Measurements from ENCODE around the gene LRP5.

The LRP5 gene

DNA sequence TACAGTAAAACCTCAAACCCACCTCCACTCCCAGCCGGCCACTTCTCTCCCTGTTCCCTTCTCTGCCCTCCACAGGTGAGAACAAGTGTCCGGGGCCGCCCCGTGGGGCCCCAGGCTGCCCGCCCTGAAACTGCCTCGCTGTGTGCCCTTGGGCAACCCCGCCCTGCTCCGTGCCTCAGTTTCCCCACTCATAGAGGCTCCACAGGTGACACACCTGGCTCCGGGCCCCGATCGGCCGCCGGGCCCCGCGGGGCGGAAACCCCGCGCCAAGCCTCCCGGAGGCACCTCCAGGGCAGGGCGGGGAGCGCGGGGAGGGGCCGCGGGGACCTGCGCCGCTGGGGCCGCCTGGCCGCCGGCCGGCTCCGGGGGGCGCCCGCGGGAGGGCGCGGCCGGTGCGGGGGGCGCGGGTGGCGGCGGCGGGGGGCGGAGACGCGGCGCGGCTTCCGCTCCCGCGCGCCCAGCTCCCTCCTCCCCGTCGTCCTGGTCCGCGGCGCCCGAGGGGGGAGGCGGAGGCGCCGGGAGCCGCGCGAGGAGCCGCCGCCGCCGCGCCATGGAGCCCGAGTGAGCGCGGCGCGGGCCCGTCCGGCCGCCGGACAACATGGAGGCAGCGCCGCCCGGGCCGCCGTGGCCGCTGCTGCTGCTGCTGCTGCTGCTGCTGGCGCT is at the start of gene LRP5:
TSS of gene LRP5 (plus strand) at position 475 of the 663 bp plus-strand sequence. CDS start at position 599, 124 bp downstream.
- H3K27ac ChIP-seq = peak within 1 kb of the TSS in 18 of 21 experiments; percentile 0 to 87 (median 72)

GRCh38 chr11:68263444-68264035 is 48.9 kb upstream of the LRP5 start:
- no peak overlapping the region for H3K4me3 ChIP-seq
- no peak overlapping the region for H3K27ac ChIP-seq

More for the DNA sequence above, at the start of gene LRP5:
- peak within 1 kb of the TSS; percentile 33 to 69 (median 53) for H3K4me3 ChIP-seq

DNA sequence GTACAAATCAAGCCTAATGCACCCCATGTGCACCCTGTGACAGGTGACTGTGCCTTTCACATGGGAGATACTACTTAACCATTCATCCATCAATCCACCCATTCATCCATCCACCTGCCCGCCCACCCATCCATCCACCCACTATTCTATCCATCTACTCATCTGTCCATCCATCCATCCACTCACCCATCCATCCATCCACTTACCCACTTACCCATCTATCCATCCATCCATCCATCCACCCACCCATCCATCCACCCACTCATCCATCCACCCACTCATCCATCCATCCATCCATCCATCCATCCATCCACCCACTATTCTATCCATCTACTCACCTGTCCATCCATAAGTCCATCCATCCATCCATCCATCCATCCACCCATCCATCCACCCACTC is 48.1 kb upstream of the LRP5 start:
- Histone ChIP-seq H3K4me3 (no peak overlapping the region), H3K27ac (no peak overlapping the region)

GRCh38 chr11:68264741-68265540 is 47.5 kb upstream of the LRP5 start:
- H3K27ac ChIP-seq = peak overlapping the region in 1 of 21 experiments; percentile 61

GRCh38 chr11:68266121-68266891 is 46.1 kb upstream of the LRP5 start:
- Histone ChIP-seq H3K27ac (peak overlapping the region in 5 of 21 experiments; percentile 16 to 61 (median 44)), H3K4me3 (no peak overlapping the region)

More at GRCh38 chr11:68264741-68265540, 47.5 kb upstream of the LRP5 start:
- H3K4me3 ChIP-seq = no peak overlapping the region

- Histone ChIP-seq H3K27ac (peak overlapping the region in 4 of 21 experiments; percentile 16 to 54 (median 43)), H3K4me3 (no peak overlapping the region)
Measured at GRCh38 chr11:68266936-68267880, 45.2 kb upstream of the LRP5 start.

GRCh38 chr11:68267881-68268240 is 44.5 kb upstream of the LRP5 start:
- Histone ChIP-seq H3K27ac (peak overlapping the region in 1 of 21 experiments; percentile 42), H3K4me3 (no peak overlapping the region)

GRCh38 chr11:68269414-68270081 is 42.8 kb upstream of the LRP5 start:
- Histone ChIP-seq H3K4me3 (no peak overlapping the region), H3K27ac (peak overlapping the region in 4 of 21 experiments; percentile 6 to 99 (median 76))

- Histone ChIP-seq H3K27ac (peak overlapping the region in 13 of 21 experiments; percentile 88 to 99 (median 96)), H3K4me3 (peak overlapping the region; percentile 66 to 88 (median 82))
Measured at GRCh38 chr11:68270196-68271022, 42.0 kb upstream of the LRP5 start.

- Histone ChIP-seq H3K4me3 (peak overlapping the region; percentile 66 to 88 (median 82)), H3K27ac (peak overlapping the region; percentile 88 to 99 (median 96))
Measured at GRCh38 chr11:68271023-68271780, 41.2 kb upstream of the LRP5 start.

DNA sequence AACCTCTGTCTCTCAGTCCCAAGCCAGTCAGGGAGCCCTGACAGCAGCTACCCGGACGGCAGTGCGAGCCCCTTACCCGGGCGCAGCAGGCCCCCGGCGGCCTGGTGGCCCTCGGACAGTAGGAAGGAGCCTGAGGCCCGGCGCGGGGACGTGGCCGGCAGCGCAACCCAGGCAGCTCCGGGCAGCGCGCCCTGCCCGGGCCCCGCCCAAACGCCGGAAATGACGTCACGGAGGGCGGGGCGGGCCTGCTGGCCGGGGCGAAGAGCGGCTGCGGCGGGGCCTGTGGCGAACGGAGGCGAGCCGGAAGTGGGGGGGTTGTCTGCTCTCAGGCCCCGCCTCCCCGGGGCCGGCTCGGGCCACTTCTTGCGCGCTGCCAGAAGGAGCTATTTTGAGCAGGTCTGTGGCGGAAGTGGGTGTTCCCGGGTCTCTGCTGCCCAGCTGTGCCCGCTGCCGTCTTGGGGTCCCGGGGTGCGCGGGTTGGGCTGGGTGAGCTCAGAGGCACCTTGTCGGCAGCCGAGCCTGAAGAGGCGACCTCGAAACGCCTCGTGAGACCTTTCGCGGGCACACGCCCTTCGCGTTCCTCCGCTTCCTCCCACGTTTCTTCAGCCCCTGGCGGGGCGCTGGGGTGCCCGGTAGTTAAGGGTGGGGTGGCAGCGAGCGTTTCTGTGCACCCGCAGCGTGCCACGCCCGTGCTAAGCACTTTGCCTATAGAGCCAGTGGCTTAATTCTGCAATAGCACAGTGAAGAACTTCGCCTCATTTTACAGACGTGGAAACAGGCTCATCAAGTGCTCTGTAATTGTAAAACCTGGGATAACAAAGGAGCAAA is 40.4 kb upstream of the LRP5 start, which contains the start of gene C11orf24:
TSS of gene C11orf24 (minus strand) at position 193 of the 828 bp plus-strand sequence. CDS start 8,206 bp downstream, outside the sequence.
- H3K27ac ChIP-seq = peak within 1 kb of the TSS; percentile 88 to 99 (median 96)
- peak within 1 kb of the TSS; percentile 66 to 88 (median 82) for H3K4me3 ChIP-seq

- Histone ChIP-seq H3K4me3 (peak overlapping the region in 2 of 7 experiments; percentile 69 to 88), H3K27ac (peak overlapping the region in 17 of 21 experiments; percentile 87 to 99 (median 96))
Measured at GRCh38 chr11:68273026-68273738, 39.2 kb upstream of the LRP5 start.

DNA sequence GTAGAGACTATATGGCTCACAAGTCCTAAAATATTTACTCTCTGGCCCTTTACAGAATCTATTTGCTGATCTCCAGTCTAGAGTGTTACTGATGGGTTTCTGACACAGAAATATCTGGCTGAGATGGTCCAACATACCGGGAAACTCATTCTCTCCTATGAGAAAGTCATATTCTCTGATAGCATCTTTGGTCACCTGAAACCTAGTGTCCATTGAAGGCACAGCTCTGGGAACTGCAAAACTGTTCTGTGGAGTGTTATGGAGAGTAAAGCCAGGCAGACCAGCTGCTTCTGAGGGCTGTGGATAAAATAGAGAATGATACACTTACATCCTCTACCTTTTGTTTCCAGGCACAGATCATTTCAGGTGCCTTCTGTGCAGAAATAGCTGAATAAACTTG is 38.1 kb upstream of the LRP5 start:
- Histone ChIP-seq H3K27ac (peak overlapping the region in 1 of 21 experiments; percentile 14), H3K4me3 (no peak overlapping the region)

DNA sequence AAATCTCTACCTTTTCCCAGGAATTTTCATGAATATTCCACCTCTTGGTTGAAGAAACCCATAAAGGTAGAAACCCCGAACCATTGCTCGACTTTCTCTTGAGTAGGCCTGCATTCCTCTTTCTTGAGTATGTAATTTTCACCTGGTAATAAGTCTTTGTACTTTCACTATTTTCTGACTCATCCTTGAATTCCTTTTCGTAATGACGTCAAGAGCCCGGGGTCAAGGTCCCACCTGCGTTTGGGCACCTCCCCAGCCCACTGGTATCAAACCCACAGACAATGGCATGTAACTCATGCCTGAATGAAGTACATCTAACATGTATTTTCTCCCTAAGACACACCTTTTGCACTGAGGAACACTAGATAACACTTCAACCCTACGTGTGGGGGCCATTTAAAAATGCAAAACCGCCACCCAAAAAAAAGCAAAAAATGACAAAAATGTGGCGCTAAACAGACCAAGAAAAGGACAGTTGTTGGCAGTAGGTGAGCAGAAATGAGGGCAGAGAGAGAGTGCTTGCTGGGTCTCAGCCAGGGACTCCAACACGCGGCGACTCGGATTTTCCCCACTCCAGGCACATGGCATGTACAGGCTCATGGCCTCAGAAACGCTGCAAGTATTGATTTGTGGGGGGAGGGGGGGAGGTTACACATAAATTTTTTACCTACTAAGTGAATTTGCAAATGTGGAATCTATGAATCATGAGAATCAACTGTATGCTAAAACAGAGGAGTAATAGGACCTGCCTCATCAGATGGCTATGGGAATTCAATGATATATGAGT is 36.5 kb upstream of the LRP5 start:
- Histone ChIP-seq H3K27ac (no peak overlapping the region), H3K4me3 (no peak overlapping the region)
